CD4-positive, CD25-positive, alpha-beta regulatory T cell (primary cell): ENCODE data around the gene IGDCC3. TPM values are rescaled to one million over a fixed set of nuclear protein-coding genes. Genes with fewer than 3 reads are reported as not detected.

Experiments used
- ATAC-seq, 2 donors: fragments of 150-1000 bp; cut with Tn5 transposase; one replicate each; pipeline ENCODE4 v1.10.0; 2021; ENCODE audit warnings: low read depth in 2 of 2, moderate number of reproducible peaks in 2 of 2, moderate library complexity in 1 of 2
- DNase-seq, 3 donors: peaks; one replicate each; pipeline versions ENCODE4 v3.0.0 to v3.0.0-alpha.2; 2012 to 2022; ENCODE audit warnings: mixed read lengths in 1 of 3
- H3K27ac ChIP-seq: one replicate; pipeline ENCODE4 v1.7.0; 2013; ENCODE audit warnings: mild to moderate bottlenecking, low read length; ENCODE audit not compliant: insufficient read depth, poor library complexity, severe bottlenecking
- H3K27me3 ChIP-seq: one replicate; pipeline ENCODE4 v1.7.0; 2013; ENCODE audit warnings: low read length; ENCODE audit not compliant: control insufficient read depth, insufficient read depth
- H3K36me3 ChIP-seq: one replicate; pipeline ENCODE4 v1.7.0; 2013; ENCODE audit warnings: mild to moderate bottlenecking, low read length, moderate library complexity; ENCODE audit not compliant: control insufficient read depth, insufficient read depth
- H3K4me1 ChIP-seq: 2 replicates; pipeline ENCODE4 v1.7.0; 2013; ENCODE audit warnings: mild to moderate bottlenecking, low read length; ENCODE audit not compliant: insufficient read depth, control insufficient read depth, poor library complexity, severe bottlenecking
- H3K4me3 ChIP-seq: one replicate; pipeline ENCODE4 v1.7.0; 2013; ENCODE audit warnings: low read depth, mild to moderate bottlenecking, low read length, moderate library complexity
- H3K9me3 ChIP-seq, 2 experiments: 1 replicate in 1 of 2; 2 replicates in 1 of 2; pipeline ENCODE4 v1.7.0; 2013; ENCODE audit warnings: low read length in 2 of 2, mild to moderate bottlenecking in 1 of 2, moderate library complexity in 1 of 2; ENCODE audit not compliant: control insufficient read depth in 2 of 2
- H3K27ac Mint-ChIP-seq, 3 donors: one replicate each; pipeline ENCODE4 v1.8.0; 2020 to 2022; ENCODE audit warnings: mild to moderate bottlenecking in 3 of 3, mixed read lengths in 3 of 3, moderate library complexity in 2 of 3
- H3K27me3 Mint-ChIP-seq: one replicate; pipeline ENCODE4 v1.8.0; 2022; ENCODE audit warnings: mild to moderate bottlenecking, mixed read lengths
- H3K36me3 Mint-ChIP-seq: one replicate; pipeline ENCODE4 v1.8.0; 2020; ENCODE audit warnings: mixed read lengths
- H3K4me1 Mint-ChIP-seq, 4 donors: one replicate each; pipeline ENCODE4 v1.8.0; 2020 to 2022; ENCODE audit warnings: mixed read lengths in 4 of 4, mild to moderate bottlenecking in 1 of 4
- H3K4me3 Mint-ChIP-seq, 4 donors: one replicate each; pipeline ENCODE4 v1.8.0; 2020 to 2022; ENCODE audit warnings: mild to moderate bottlenecking in 4 of 4, mixed read lengths in 4 of 4, moderate library complexity in 3 of 4
- H3K9me3 Mint-ChIP-seq, 7 donors: one replicate each; pipeline ENCODE4 v1.8.0; 2020 to 2022; ENCODE audit warnings: mixed read lengths in 7 of 7, mild to moderate bottlenecking in 3 of 7, moderate library complexity in 2 of 7
- polyA plus RNA-seq, 4 donors: library from polyadenylated mRNA; unstranded; fragments of 300-500 nt; fragmentation: Illumina TruSeq; gene quantifications; one replicate each; pipeline ENCODE4 v1.2.3, GENCODE V29; 2021
- total RNA-seq: library from RNA; stranded (reverse); gene quantifications from one replicate; pipeline ENCODE4 v1.2.3, GENCODE V29; 2022

Gene IGDCC3
- total RNA-seq (not detected), polyA plus RNA-seq (not detected)

DNA sequence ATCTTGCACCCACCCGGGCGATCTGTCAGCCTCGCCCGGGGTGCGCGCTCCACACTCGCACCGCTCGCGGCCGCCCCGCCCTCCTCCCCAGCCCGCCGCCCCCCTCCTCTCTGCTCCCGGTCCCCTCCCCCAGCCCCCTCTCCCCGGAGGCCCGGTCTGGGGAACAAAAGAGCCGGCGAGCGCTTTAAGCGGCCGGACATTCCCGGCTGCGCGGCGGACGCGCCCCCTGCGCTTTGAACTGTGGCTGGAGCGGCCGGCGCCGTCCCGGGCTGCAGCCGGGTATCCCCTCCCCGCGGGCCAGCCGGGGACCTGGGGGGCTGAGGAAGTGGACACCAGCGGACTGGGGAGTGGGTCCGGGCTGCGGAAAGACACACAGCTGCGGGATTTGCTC lies at the start of gene IGDCC3:
Gene IGDCC3 (minus strand): TSS at position 27 of the 391 bp plus-strand sequence. CDS start 214 bp downstream, outside the sequence.
- H3K9me3 ChIP-seq: no peaks in the 10 kb centered on the region
- no peak for ATAC-seq
- Mint-ChIP-seq H3K27ac (no peak within 1 kb of the TSS), H3K27me3 (peaks cover 87% of the 10 kb centered on the region), H3K9me3 (no peaks in the 10 kb centered on the region), H3K4me3 (peak within 1 kb of the TSS; percentile 63 to 74 (median 68)), H3K4me1 (peaks cover 3 to 15% (median 5%) of the 10 kb centered on the region in 4 donors), H3K36me3 (peaks cover under 1% of the 10 kb centered on the region)
- H3K4me3 ChIP-seq: no peak within 1 kb of the TSS
- H3K27me3 ChIP-seq: peaks cover 34% of the 10 kb centered on the region
- DNase-seq: no peak
- no peaks in the 10 kb centered on the region for H3K36me3 ChIP-seq
- peaks cover 10% of the 10 kb centered on the region for H3K4me1 ChIP-seq
- H3K27ac ChIP-seq: no peak within 1 kb of the TSS

DNA sequence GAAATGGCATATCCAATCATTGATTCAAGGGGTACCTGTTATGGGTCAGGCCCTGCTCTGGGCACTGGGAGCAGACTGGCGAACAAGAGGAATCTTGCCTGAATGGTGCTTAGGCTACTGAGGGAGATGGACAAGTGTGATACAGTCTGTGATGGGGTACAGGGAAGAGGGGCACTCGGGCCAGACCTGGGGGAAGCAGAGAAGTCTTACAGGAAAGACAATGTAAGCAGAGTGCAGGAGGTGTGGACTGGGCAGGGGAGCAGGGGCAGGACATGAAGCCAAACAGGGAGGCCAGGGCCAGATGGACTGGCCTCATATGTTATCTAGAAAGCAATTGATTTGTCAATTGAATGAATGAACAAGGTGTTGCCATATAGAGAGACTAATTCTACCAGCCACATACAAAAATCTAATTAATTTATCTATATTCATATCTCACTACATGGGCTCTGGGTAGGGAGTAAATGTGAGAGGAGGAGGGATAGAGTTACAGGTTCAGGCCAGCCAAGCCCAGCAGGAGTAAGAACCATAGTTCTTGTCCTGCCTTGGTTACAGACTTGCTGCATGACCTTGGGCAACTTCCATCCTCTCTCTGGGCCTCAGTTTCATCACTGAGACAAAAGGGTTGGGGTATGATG lies 48.5 kb upstream of the IGDCC3 start:
- Mint-ChIP-seq H3K4me1 (peaks cover 4 to 17% (median 12%) of the 10 kb centered on the region in 4 donors), H3K27ac (no peak overlapping the region), H3K27me3 (peaks cover 49% of the 10 kb centered on the region), H3K36me3 (peaks cover 4% of the 10 kb centered on the region), H3K4me3 (no peak overlapping the region), H3K9me3 (peaks cover 0 to 4% (median 0%) of the 10 kb centered on the region in 7 donors)
- Histone ChIP-seq H3K27ac (no peak overlapping the region), H3K9me3 (no peaks in the 10 kb centered on the region), H3K36me3 (no peaks in the 10 kb centered on the region), H3K27me3 (peaks cover 17% of the 10 kb centered on the region), H3K4me3 (no peak overlapping the region), H3K4me1 (peaks cover 12% of the 10 kb centered on the region)
- DNase-seq (no peak), ATAC-seq (no peak)

DNA sequence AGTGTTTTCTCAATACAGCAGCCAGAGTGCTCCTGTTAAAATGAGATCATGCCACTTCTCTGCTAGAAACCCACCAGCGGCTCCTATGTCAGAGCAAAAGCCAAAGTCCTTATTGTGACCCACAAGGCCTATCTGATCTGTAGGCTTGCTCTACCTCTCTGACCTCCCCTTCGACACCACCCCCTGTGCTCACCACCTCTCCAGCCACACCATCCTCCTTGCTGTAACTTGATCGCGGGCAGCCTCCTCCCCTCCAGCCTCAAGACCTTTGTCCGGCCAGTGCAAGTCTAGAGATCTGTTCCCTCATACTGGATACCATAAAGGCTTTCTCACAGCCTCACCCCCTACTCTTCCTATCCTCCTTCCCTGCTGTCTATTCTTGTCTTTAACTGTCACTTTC lies 46.9 kb upstream of the IGDCC3 start:
- H3K4me1 Mint-ChIP-seq: peaks cover 4 to 19% (median 12%) of the 10 kb centered on the region in 4 donors
- Histone ChIP-seq H3K27ac (no peak overlapping the region), H3K9me3 (no peaks in the 10 kb centered on the region), H3K4me1 (peaks cover 12% of the 10 kb centered on the region), H3K27me3 (peaks cover 26% of the 10 kb centered on the region), H3K4me3 (no peak overlapping the region), H3K36me3 (no peaks in the 10 kb centered on the region)
- peaks cover 4% of the 10 kb centered on the region for H3K36me3 Mint-ChIP-seq
- H3K27ac Mint-ChIP-seq: no peak overlapping the region
- DNase-seq (no peak), ATAC-seq (no peak)
- H3K27me3 Mint-ChIP-seq: peaks cover 62% of the 10 kb centered on the region
- peak overlapping the region in 3 of 4 donors; percentile 23 to 63 (median 42) for H3K4me3 Mint-ChIP-seq
- H3K9me3 Mint-ChIP-seq: peaks cover 0 to 4% (median 0%) of the 10 kb centered on the region in 7 donors

DNA sequence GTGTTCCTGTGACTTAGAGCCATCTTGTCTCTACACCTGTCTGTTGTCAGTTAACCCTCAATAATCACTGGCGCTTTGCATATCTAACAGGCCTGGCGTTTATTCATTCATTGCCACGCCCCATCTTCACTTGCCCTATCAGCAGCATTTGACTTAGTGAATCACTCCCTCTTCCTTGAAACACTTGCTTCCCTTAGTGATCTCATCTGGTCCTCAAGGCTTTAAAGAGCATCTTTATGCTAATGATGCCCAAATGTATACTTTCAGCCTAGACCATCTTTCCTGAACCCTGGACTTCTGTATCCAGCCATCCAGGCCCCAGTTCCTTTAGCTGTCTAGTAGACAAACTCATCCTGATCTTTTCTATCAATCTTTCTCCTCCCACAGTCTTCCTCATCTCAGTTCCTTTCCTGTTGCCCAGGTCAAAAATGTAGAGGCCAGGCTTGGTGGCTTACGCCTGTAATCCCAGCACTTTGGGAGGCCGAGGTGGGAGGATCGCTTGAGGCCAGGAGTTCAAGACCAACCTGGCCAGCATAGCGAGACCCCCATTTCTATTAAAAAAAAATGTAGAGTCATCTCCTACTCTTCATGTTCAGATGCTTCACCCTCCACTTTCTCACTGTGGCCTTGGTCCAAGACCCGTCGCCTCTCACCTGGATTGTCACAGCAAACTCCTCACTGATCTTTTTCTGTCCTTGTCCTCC lies 46.3 kb upstream of the IGDCC3 start:
- H3K4me1 Mint-ChIP-seq: peaks cover 4 to 19% (median 12%) of the 10 kb centered on the region in 4 donors
- H3K9me3 Mint-ChIP-seq: peaks cover 0 to 4% (median 0%) of the 10 kb centered on the region in 7 donors
- Histone ChIP-seq H3K27me3 (peaks cover 26% of the 10 kb centered on the region), H3K4me1 (peaks cover 12% of the 10 kb centered on the region), H3K4me3 (no peak overlapping the region), H3K27ac (no peak overlapping the region), H3K9me3 (no peaks in the 10 kb centered on the region), H3K36me3 (no peaks in the 10 kb centered on the region)
- ATAC-seq (no peak), DNase-seq (peak in 1 of 3 donors; percentile 11)
- H3K27ac Mint-ChIP-seq: no peak overlapping the region
- peak overlapping the region in 3 of 4 donors; percentile 63 to 81 (median 80) for H3K4me3 Mint-ChIP-seq
- H3K27me3 Mint-ChIP-seq: peaks cover 67% of the 10 kb centered on the region
- H3K36me3 Mint-ChIP-seq: peaks cover 4% of the 10 kb centered on the region

DNA sequence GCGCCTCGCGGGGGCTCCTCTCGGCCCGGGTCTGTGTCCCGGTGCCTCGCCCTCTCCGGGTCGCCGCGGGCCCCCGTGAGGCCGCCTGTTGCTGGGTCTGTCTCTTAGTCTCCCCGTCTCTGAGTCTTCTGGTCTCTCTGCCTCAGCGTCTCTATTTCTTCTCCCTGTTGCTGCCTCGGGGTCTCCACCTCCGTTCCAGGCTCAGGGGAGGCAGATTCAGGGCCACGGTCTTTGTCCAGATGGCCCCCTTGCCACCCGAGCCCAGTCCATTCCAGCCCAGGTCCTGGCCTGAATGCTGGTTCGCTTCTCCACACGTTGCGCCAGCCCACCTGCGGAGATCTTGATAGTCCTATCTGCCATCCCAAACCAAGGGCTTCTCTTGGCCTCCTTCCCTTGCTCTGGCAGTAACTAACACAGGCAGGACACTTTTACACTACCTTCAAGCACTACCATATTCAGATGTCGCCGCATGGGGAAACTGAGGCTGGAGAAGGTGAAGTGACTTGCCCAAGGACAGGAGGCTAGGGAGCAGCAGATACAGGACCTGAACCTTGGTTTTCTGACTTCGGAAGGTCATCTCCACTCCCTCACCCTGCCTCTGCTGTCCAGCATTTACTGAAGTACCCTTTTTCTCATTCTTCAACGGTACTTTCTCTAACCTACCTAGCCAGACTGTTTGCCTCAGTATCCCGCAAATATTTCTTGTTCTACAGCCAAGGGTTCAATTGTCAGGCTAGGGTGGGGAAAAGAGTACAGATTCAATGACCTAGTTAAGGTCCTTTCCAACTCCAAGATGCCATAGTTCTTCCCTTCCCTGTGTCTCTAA lies 45.6 kb upstream of the IGDCC3 start:
- H3K9me3 Mint-ChIP-seq: peaks cover 0 to 4% (median 0%) of the 10 kb centered on the region in 7 donors
- H3K27ac Mint-ChIP-seq: no peak overlapping the region
- no peaks in the 10 kb centered on the region for H3K36me3 ChIP-seq
- H3K27me3 ChIP-seq: peaks cover 26% of the 10 kb centered on the region
- peaks cover 12% of the 10 kb centered on the region for H3K4me1 ChIP-seq
- DNase-seq: no peak
- H3K27ac ChIP-seq: no peak overlapping the region
- H3K36me3 Mint-ChIP-seq: peaks cover 4% of the 10 kb centered on the region
- H3K4me3 ChIP-seq: no peak overlapping the region
- peak overlapping the region in 3 of 4 donors; percentile 63 to 81 (median 80) for H3K4me3 Mint-ChIP-seq
- H3K27me3 Mint-ChIP-seq: peaks cover 75% of the 10 kb centered on the region
- H3K9me3 ChIP-seq: no peaks in the 10 kb centered on the region
- H3K4me1 Mint-ChIP-seq: peaks cover 4 to 19% (median 12%) of the 10 kb centered on the region in 4 donors
- no peak for ATAC-seq

DNA sequence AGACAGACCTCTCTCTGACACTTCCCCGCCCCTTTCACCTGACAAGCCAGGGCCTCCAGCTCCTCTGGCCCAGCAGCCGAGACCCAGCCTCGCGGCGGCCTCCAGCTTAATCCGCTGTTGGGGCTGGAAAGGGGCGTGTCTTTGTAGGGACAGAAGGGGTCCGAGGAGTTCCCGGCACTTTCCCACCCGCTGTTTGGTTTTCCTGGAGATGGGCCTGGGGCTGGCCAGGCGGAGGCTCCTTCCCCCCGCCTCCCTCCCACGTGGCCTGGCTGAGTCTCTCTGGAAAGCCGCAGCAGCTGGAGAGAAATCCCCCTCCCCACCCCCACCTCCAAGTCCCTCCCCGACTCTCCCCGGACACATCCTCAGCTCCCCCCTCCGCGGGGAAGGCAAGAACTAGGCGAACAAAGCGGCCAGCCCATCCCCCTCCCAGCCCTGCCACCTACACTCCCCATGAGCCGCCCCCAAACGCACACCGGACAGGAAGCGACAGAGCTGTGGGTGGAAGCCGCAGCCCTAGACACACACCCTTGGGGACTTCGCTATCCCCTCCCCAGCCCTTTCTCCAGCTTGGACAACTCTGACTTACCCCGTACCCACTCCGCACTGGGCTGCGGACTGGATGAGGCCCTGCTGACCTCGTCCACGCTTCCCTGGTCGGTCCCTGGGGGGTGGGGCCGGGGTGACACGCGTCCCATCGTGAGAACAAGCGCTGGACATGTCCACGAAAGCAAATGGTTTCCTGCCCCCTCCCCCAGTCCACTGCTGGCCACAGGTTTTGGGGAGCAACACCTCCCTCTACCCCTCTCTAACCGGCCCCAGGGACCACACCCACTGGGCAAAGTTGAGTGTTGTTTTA lies 43.8 kb upstream of the IGDCC3 start:
- Histone ChIP-seq H3K4me3 (no peak overlapping the region), H3K9me3 (no peaks in the 10 kb centered on the region), H3K4me1 (peaks cover 12% of the 10 kb centered on the region), H3K36me3 (no peaks in the 10 kb centered on the region), H3K27ac (no peak overlapping the region), H3K27me3 (peaks cover 30% of the 10 kb centered on the region)
- peaks cover 84% of the 10 kb centered on the region for H3K27me3 Mint-ChIP-seq
- peaks cover 0 to 4% (median 0%) of the 10 kb centered on the region in 7 donors for H3K9me3 Mint-ChIP-seq
- H3K27ac Mint-ChIP-seq: no peak overlapping the region
- no peak for ATAC-seq
- peaks cover 4% of the 10 kb centered on the region for H3K36me3 Mint-ChIP-seq
- H3K4me1 Mint-ChIP-seq: peaks cover 4 to 19% (median 12%) of the 10 kb centered on the region in 4 donors
- peak in 1 of 3 donors; percentile 22 for DNase-seq
- peak overlapping the region in 3 of 4 donors; percentile 18 to 86 (median 78) for H3K4me3 Mint-ChIP-seq

DNA sequence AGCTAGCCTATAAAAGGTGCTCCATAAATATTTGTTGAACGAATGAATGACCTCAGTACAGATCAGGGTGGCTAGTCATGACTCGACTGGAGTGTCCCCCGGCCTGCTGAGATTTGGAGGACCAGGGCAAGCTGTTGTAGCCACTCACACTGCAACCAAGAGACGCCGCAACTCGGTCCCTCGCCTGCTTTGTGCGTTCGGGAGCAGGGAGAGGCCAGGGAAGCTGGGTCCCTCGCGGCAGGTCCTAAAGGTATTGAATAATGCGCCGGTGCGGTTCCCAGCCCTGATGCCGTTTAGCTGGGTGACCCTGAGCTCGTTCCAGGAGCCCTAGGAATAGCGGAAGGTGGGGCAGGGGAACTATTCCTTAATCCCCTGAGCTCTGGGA lies 43.2 kb upstream of the IGDCC3 start:
- DNase-seq: no peak
- Mint-ChIP-seq H3K27me3 (peaks cover 78% of the 10 kb centered on the region), H3K27ac (no peak overlapping the region), H3K4me3 (peak overlapping the region in 1 of 4 donors; percentile 51), H3K36me3 (peaks cover 4% of the 10 kb centered on the region), H3K9me3 (peaks cover 0 to 4% (median 0%) of the 10 kb centered on the region in 7 donors), H3K4me1 (peaks cover 4 to 19% (median 12%) of the 10 kb centered on the region in 4 donors)
- Histone ChIP-seq H3K4me1 (peaks cover 12% of the 10 kb centered on the region), H3K36me3 (no peaks in the 10 kb centered on the region), H3K27ac (no peak overlapping the region), H3K9me3 (no peaks in the 10 kb centered on the region), H3K4me3 (no peak overlapping the region), H3K27me3 (peaks cover 27% of the 10 kb centered on the region)
- ATAC-seq: no peak
